ENCODE measurements around the gene DNAI4. TPM values are rescaled to one million over a fixed set of nuclear protein-coding genes. Genes with fewer than 3 reads are reported as not detected.

The DNAI4 gene
- total and polyA plus RNA-seq, 2 donors (not counting 1 experiment from before 2014, with no cell fraction given): 2.0 to 12.1 TPM

- Histone ChIP-seq H3K79me2 (ENCODE audit: control insufficient read depth, insufficient read depth, low read length) (peaks cover 89% of the 10 kb centered on the region), H3K27ac (ENCODE audit: insufficient read depth, low read length) (peak overlapping the region; percentile 54), H3K9ac (ENCODE audit: insufficient read depth, low read length) (peak overlapping the region; percentile 48), H2AFZ (ENCODE audit: low read length) (no peak overlapping the region), H4K20me1 (ENCODE audit: control insufficient read depth, extremely low read depth, insufficient read depth, low read length) (no peaks in the 10 kb centered on the region), H3K4me2 (ENCODE audit: extremely low read depth, insufficient read depth, low read length) (peak overlapping the region; percentile 77), H3K9me3 (ENCODE audit: control insufficient read depth, insufficient read depth, low read depth, low read length) (no peaks in the 10 kb centered on the region), H3K4me1 (ENCODE audit: control insufficient read depth, extremely low read depth, insufficient read depth, low read length) (peaks cover 4% of the 10 kb centered on the region), H3K27me3 (ENCODE audit: control insufficient read depth, insufficient read depth, low read length) (no peaks in the 10 kb centered on the region), H3K4me3 (replicated peaks in 1 of 4; ENCODE audit: control extremely low read depth in 1 of 4, insufficient read depth in 1 of 4, low read depth in 3 of 4, low read length in 4 of 4) (peak overlapping the region; percentile 80 to 92 (median 92)), H3K36me3 (ENCODE audit: control insufficient read depth, insufficient read depth, low read length) (no peaks in the 10 kb centered on the region)
- TF ChIP-seq EZH2 (IDR thresholded peaks at IDR 0.05; ENCODE audit: low read length, missing control alignments) (no peak), CTCF (conservative IDR thresholded peaks at IDR 0.05 in 1 of 2, IDR thresholded peaks at IDR 0.05 in 1 of 2; ENCODE audit: low read depth in 1 of 2, low read length in 2 of 2) (no peak)
- DNase-seq (ENCODE audit: low read depth in 2 of 2): no peak
These were observed 6.9 kb upstream of the DNAI4 start for GRCh38 chr1:66931590-66931989.

- peak overlapping the region; percentile 77 for H3K4me2 ChIP-seq (ENCODE audit: extremely low read depth, insufficient read depth, low read length)
- peak overlapping the region; percentile 90 for H3K27ac ChIP-seq (ENCODE audit: insufficient read depth, low read length)
These were observed 6.1 kb upstream of the DNAI4 start for GRCh38 chr1:66930823-66931174.

More at GRCh38 chr1:66930823-66931174, 6.1 kb upstream of the DNAI4 start:
- Histone ChIP-seq H3K4me1 (ENCODE audit: control insufficient read depth, extremely low read depth, insufficient read depth, low read length) (peaks cover 7% of the 10 kb centered on the region), H3K4me3 (replicated peaks in 1 of 4; ENCODE audit: control extremely low read depth in 1 of 4, insufficient read depth in 1 of 4, low read depth in 3 of 4, low read length in 4 of 4) (peak overlapping the region; percentile 80 to 92 (median 92)), H3K9me3 (ENCODE audit: control insufficient read depth, insufficient read depth, low read depth, low read length) (no peaks in the 10 kb centered on the region), H2AFZ (ENCODE audit: low read length) (peak overlapping the region; percentile 17), H4K20me1 (ENCODE audit: control insufficient read depth, extremely low read depth, insufficient read depth, low read length) (no peaks in the 10 kb centered on the region), H3K36me3 (ENCODE audit: control insufficient read depth, insufficient read depth, low read length) (no peaks in the 10 kb centered on the region), H3K9ac (ENCODE audit: insufficient read depth, low read length) (peak overlapping the region; percentile 89), H3K79me2 (ENCODE audit: control insufficient read depth, insufficient read depth, low read length) (peaks cover 89% of the 10 kb centered on the region), H3K27me3 (ENCODE audit: control insufficient read depth, insufficient read depth, low read length) (no peaks in the 10 kb centered on the region)
- TF ChIP-seq CTCF (conservative IDR thresholded peaks at IDR 0.05 in 1 of 2, IDR thresholded peaks at IDR 0.05 in 1 of 2; ENCODE audit: low read depth in 1 of 2, low read length in 2 of 2) (no peak), EZH2 (IDR thresholded peaks at IDR 0.05; ENCODE audit: low read length, missing control alignments) (no peak)
- DNase-seq (ENCODE audit: low read depth in 2 of 2): no peak

Measured in fibroblast of lung (primary cell).